MM.1S (cell line): ENCODE results near the gene GREB1.

ENCODE experiments used
- CTCF ChIP-seq: fragments of 300-600 bp; sonication (generic); IDR thresholded peaks from 2 replicates; pipeline ENCODE4 v1.5.1; 2016; ENCODE audit warnings: antibody characterized with exemption, low read length, mixed read lengths
- EZH2 ChIP-seq: fragments of 300-600 bp; sonication (generic); optimal IDR thresholded peaks from 2 replicates; pipeline ENCODE3; 2017; ENCODE audit warnings: low read depth, mild to moderate bottlenecking, antibody characterized with exemption, low read length, mixed read lengths
- EZH2phosphoT487 ChIP-seq: fragments of 300-600 bp; sonication (generic); IDR thresholded peaks from 2 replicates; pipeline ENCODE4 v1.6.1; 2018; ENCODE audit warnings: antibody characterized with exemption, low read length

GRCh38 chr2:11537951-11538350 is 4.1 kb downstream of the GREB1 start:
- TF ChIP-seq CTCF (no peak), EZH2 (no peak), EZH2phosphoT487 (no peak)
